ENCODE results near the gene CDK5RAP2.

CDK5RAP2 gene

GRCh38 chr9:120348951-120349429, 231.0 kb downstream of the CDK5RAP2 start:
- no peak overlapping the region for H3K27ac ChIP-seq
- TF ChIP-seq ZFX (IDR thresholded peaks at IDR 0.05) (no peak), CTCF (conservative IDR thresholded peaks at IDR 0.05) (peak; percentile 86)

GRCh38 chr9:120345379-120345778, 234.6 kb downstream of the CDK5RAP2 start:
- no peak for TF ChIP-seq ZFX (IDR thresholded peaks at IDR 0.05)
- no peak for TF ChIP-seq CTCF (conservative IDR thresholded peaks at IDR 0.05)
- no peak overlapping the region for H3K27ac ChIP-seq

GRCh38 chr9:120344230-120344629, 235.7 kb downstream of the CDK5RAP2 start:
- H3K27ac ChIP-seq = no peak overlapping the region
- no peak for TF ChIP-seq CTCF (conservative IDR thresholded peaks at IDR 0.05)
- TF ChIP-seq ZFX (IDR thresholded peaks at IDR 0.05) = no peak

GRCh38 chr9:120343416-120343815, 236.6 kb downstream of the CDK5RAP2 start:
- no peak overlapping the region for H3K27ac ChIP-seq
- no peak for TF ChIP-seq ZFX (IDR thresholded peaks at IDR 0.05)
- no peak for TF ChIP-seq CTCF (conservative IDR thresholded peaks at IDR 0.05)

Measured in C4-2B (cell line).